ENCODE results near the gene PRR22. TPM values are rescaled to one million over a fixed set of nuclear protein-coding genes. Genes with fewer than 3 reads are reported as not detected.

PRR22 gene
- total and polyA plus RNA-seq, 9 of the 15 experiments (the other 6 are each of a cell fraction or from before 2014, with no cell fraction given) = 0.03 to 12.0 (median 2.0) TPM; not detected in 1

GRCh38 chr19:5753743-5754142 lies 30.8 kb downstream of the PRR22 start (continued):
- TF ChIP-seq PRDM10 (IDR thresholded peaks at IDR 0.05; ENCODE audit: partially characterized antibody) = no peak
- no peak for TF ChIP-seq BRCA1 (IDR thresholded peaks at IDR 0.05)
- TF ChIP-seq BRCA1 (CRISPR knock-in tag; IDR thresholded peaks at IDR 0.05) = no peak
- peak; percentile 59 for TF ChIP-seq NFIC (IDR thresholded peaks at IDR 0.05)
- TF ChIP-seq ZBTB1 (CRISPR knock-in tag; IDR thresholded peaks at IDR 0.05; ENCODE audit: borderline replicate concordance, low read depth) = no peak
- TF ChIP-seq E2F4 (CRISPR knock-in tag; IDR thresholded peaks at IDR 0.05; ENCODE audit: low read depth) = no peak

- no peak for DNase-seq (ENCODE audit: extremely low read depth in 1 of 4, low spot score in 3 of 4)
- no peak overlapping the region for H3K4me2 ChIP-seq (ENCODE audit: insufficient read depth, low read length)
- H3K36me3 ChIP-seq (ENCODE audit: control insufficient read depth, insufficient read depth, low read length) = no peaks in the 10 kb centered on the region
- no peaks in the 10 kb centered on the region for H3K9me1 ChIP-seq (ENCODE audit: control insufficient read depth, insufficient read depth, low read length)
- intact Hi-C loops (cut with micrococcal nuclease) (no loop called here), in situ Hi-C loops (cut with MboI) (no loop called here)
- peaks cover 16 to 36% of the 10 kb centered on the region in 2 experiments; a peak in 3 of 5 replicates for H3K27me3 ChIP-seq (ENCODE audit: control insufficient read depth in 2 of 2, insufficient read depth in 2 of 2, low read length in 2 of 2)
- BruUV-seq (replicated peaks) = no TSS peak
- H3K79me2 ChIP-seq (ENCODE audit: control insufficient read depth, insufficient read depth, low read length) = no peaks in the 10 kb centered on the region
- H3K9me3 ChIP-seq (replicated peaks; ENCODE audit: control insufficient read depth, insufficient read depth, low read depth, low read length) = no peaks in the 10 kb centered on the region
- no peak overlapping the region for H3K27ac ChIP-seq (ENCODE audit: extremely low read depth, low read depth, low read length)
- no peak overlapping the region for H3K4me3 ChIP-seq
- no peak for ATAC-seq
- no peak overlapping the region for H2AFZ ChIP-seq (ENCODE audit: low read depth, low read length)
- ChIA-PET CTCF (ENCODE audit: low intra/inter-chr PET ratio) (no interaction called here), POLR2A (no interaction called here)
- FAIRE-seq = no peak
- TF ChIP-seq MITF (IDR thresholded peaks at IDR 0.05) = no peak
- no peaks in the 10 kb centered on the region; a peak in 1 of 5 replicates for H3K4me1 ChIP-seq (replicated peaks in 1 of 2; ENCODE audit: control insufficient read depth in 2 of 2, insufficient read depth in 2 of 2, low read length in 2 of 2)
- H3K9ac ChIP-seq (ENCODE audit: insufficient read depth in 1 of 2, low read depth in 2 of 2, low read length in 2 of 2) = no peak overlapping the region
- WGBS (ENCODE audit: insufficient coverage, low coverage, missing lambda C conversion rate) = 33% methylated on average over 7 of the region's 7 CpGs
- no peaks in the 10 kb centered on the region for H4K20me1 ChIP-seq (replicated peaks; ENCODE audit: control insufficient read depth, insufficient read depth, low read length)
Observed at GRCh38 chr19:5751709-5752108, 32.8 kb downstream of the PRR22 start.

Data from K562 (cell line).